ENCODE data around the gene RGS6. TPM values are rescaled to one million over a fixed set of nuclear protein-coding genes. Genes with fewer than 3 reads are reported as not detected.
A peak's percentile ranks its signal among the peaks of the same experiment; 100 is the strongest.

Gene RGS6
- total RNA-seq, 1 donor from 2014 or later = 0.34 TPM

- TF ChIP-seq EZH2 (IDR thresholded peaks at IDR 0.05; ENCODE audit: insufficient read depth, low read length) = no peak
- no peak for TF ChIP-seq CTCF (IDR thresholded peaks at IDR 0.05; ENCODE audit: insufficient read depth, low read depth, low read length)
These were observed 618.3 kb downstream of the RGS6 start for GRCh38 chr14:72550513-72550912.

GRCh38 chr14:72552236-72552635, 620.0 kb downstream of the RGS6 start:
- H3K4me3 ChIP-seq (ENCODE audit: insufficient read depth, low read depth, low read length) = no peak overlapping the region
- H3K9ac ChIP-seq (ENCODE audit: low read length) = no peak overlapping the region
- H3K4me1 ChIP-seq (ENCODE audit: insufficient read depth, low read length) = peaks cover 5% of the 10 kb centered on the region
- H2AFZ ChIP-seq (ENCODE audit: low read depth, low read length) = no peak overlapping the region
- H3K36me3 ChIP-seq (ENCODE audit: insufficient read depth, low read length) = no peaks in the 10 kb centered on the region
- DNase-seq (ENCODE audit: low read depth) (no peak), FAIRE-seq (no peak)
- H3K27me3 ChIP-seq (ENCODE audit: insufficient read depth, low read length) = no peaks in the 10 kb centered on the region
- H3K36me3 Mint-ChIP-seq (ENCODE audit: low read depth, unreplicated experiment) = no peaks in the 10 kb centered on the region
- H3K9me3 Mint-ChIP-seq (ENCODE audit: unreplicated experiment) = peaks cover 4% of the 10 kb centered on the region
- no peaks in the 10 kb centered on the region for H3K79me2 ChIP-seq (ENCODE audit: insufficient read depth, low read length)
- no peaks in the 10 kb centered on the region for H4K20me1 ChIP-seq (ENCODE audit: insufficient read depth, low read length)
- no peaks in the 10 kb centered on the region for H3K9me3 ChIP-seq (ENCODE audit: insufficient read depth, low read depth, low read length)
- no peak overlapping the region for H3K4me2 ChIP-seq (ENCODE audit: low read length)
- H3K4me3 Mint-ChIP-seq (ENCODE audit: unreplicated experiment) = no peak overlapping the region
- H3K4me1 Mint-ChIP-seq (ENCODE audit: low read depth, unreplicated experiment) = peaks cover 2% of the 10 kb centered on the region
- H3K27me3 Mint-ChIP-seq (ENCODE audit: low read depth, unreplicated experiment) = peaks cover 36% of the 10 kb centered on the region
- H3K27ac ChIP-seq (ENCODE audit: low read depth, low read length) = no peak overlapping the region
- TF ChIP-seq EZH2 (IDR thresholded peaks at IDR 0.05; ENCODE audit: insufficient read depth, low read length) (no peak), CTCF (IDR thresholded peaks at IDR 0.05; ENCODE audit: insufficient read depth, low read depth, low read length) (no peak)
- H3K27ac Mint-ChIP-seq (ENCODE audit: unreplicated experiment) = no peak overlapping the region

More at GRCh38 chr14:72550513-72550912, 618.3 kb downstream of the RGS6 start:
- Mint-ChIP-seq H3K27me3 (ENCODE audit: low read depth, unreplicated experiment) (peaks cover 32% of the 10 kb centered on the region), H3K36me3 (ENCODE audit: low read depth, unreplicated experiment) (no peaks in the 10 kb centered on the region), H3K27ac (ENCODE audit: unreplicated experiment) (no peak overlapping the region), H3K9me3 (ENCODE audit: unreplicated experiment) (peaks cover 4% of the 10 kb centered on the region), H3K4me3 (ENCODE audit: unreplicated experiment) (no peak overlapping the region), H3K4me1 (ENCODE audit: low read depth, unreplicated experiment) (peaks cover 9% of the 10 kb centered on the region)
- Histone ChIP-seq H3K9ac (ENCODE audit: low read length) (no peak overlapping the region), H3K79me2 (ENCODE audit: insufficient read depth, low read length) (no peaks in the 10 kb centered on the region), H3K27ac (ENCODE audit: low read depth, low read length) (no peak overlapping the region), H4K20me1 (ENCODE audit: insufficient read depth, low read length) (no peaks in the 10 kb centered on the region), H2AFZ (ENCODE audit: low read depth, low read length) (no peak overlapping the region), H3K27me3 (ENCODE audit: insufficient read depth, low read length) (no peaks in the 10 kb centered on the region), H3K4me3 (ENCODE audit: insufficient read depth, low read depth, low read length) (no peak overlapping the region), H3K9me3 (ENCODE audit: insufficient read depth, low read depth, low read length) (no peaks in the 10 kb centered on the region), H3K36me3 (ENCODE audit: insufficient read depth, low read length) (no peaks in the 10 kb centered on the region), H3K4me1 (ENCODE audit: insufficient read depth, low read length) (peaks cover 11% of the 10 kb centered on the region), H3K4me2 (ENCODE audit: low read length) (no peak overlapping the region)
- DNase-seq (ENCODE audit: low read depth) (no peak), FAIRE-seq (no peak)

- no peaks in the 10 kb centered on the region for H3K9me3 ChIP-seq (ENCODE audit: insufficient read depth, low read depth, low read length)
- H3K27me3 ChIP-seq (ENCODE audit: insufficient read depth, low read length) = no peaks in the 10 kb centered on the region
- H3K27ac Mint-ChIP-seq (ENCODE audit: unreplicated experiment) = no peak overlapping the region
- H3K4me1 ChIP-seq (ENCODE audit: insufficient read depth, low read length) = peaks cover 14% of the 10 kb centered on the region
- peaks cover 7% of the 10 kb centered on the region for H3K4me1 Mint-ChIP-seq (ENCODE audit: low read depth, unreplicated experiment)
- no peak overlapping the region for H3K4me3 ChIP-seq (ENCODE audit: insufficient read depth, low read depth, low read length)
- H3K36me3 Mint-ChIP-seq (ENCODE audit: low read depth, unreplicated experiment) = no peaks in the 10 kb centered on the region
- no peaks in the 10 kb centered on the region for H3K36me3 ChIP-seq (ENCODE audit: insufficient read depth, low read length)
- no peak overlapping the region for H3K9ac ChIP-seq (ENCODE audit: low read length)
- H3K79me2 ChIP-seq (ENCODE audit: insufficient read depth, low read length) = no peaks in the 10 kb centered on the region
- H4K20me1 ChIP-seq (ENCODE audit: insufficient read depth, low read length) = no peaks in the 10 kb centered on the region
- no peak for DNase-seq (ENCODE audit: low read depth)
- H3K9me3 Mint-ChIP-seq (ENCODE audit: unreplicated experiment) = peaks cover 2% of the 10 kb centered on the region
- no peak overlapping the region for H3K27ac ChIP-seq (ENCODE audit: low read depth, low read length)
- H3K4me3 Mint-ChIP-seq (ENCODE audit: unreplicated experiment) = no peak overlapping the region
- peak overlapping the region; percentile 11 for H3K4me2 ChIP-seq (ENCODE audit: low read length)
- H2AFZ ChIP-seq (ENCODE audit: low read depth, low read length) = no peak overlapping the region
- peaks cover 34% of the 10 kb centered on the region for H3K27me3 Mint-ChIP-seq (ENCODE audit: low read depth, unreplicated experiment)
- FAIRE-seq = no peak
- TF ChIP-seq EZH2 (IDR thresholded peaks at IDR 0.05; ENCODE audit: insufficient read depth, low read length) (no peak), CTCF (IDR thresholded peaks at IDR 0.05; ENCODE audit: insufficient read depth, low read depth, low read length) (no peak)
These were observed 620.9 kb downstream of the RGS6 start for GRCh38 chr14:72553161-72553560.

Measured in astrocyte (in vitro differentiated cells and primary cell).